EL (cell line): ENCODE data around the gene ACAN.

ENCODE experiments used
- DNase-seq: peaks from one replicate; pipeline ENCODE4 v3.0.0-alpha.2; 2016

The ACAN gene

DNA sequence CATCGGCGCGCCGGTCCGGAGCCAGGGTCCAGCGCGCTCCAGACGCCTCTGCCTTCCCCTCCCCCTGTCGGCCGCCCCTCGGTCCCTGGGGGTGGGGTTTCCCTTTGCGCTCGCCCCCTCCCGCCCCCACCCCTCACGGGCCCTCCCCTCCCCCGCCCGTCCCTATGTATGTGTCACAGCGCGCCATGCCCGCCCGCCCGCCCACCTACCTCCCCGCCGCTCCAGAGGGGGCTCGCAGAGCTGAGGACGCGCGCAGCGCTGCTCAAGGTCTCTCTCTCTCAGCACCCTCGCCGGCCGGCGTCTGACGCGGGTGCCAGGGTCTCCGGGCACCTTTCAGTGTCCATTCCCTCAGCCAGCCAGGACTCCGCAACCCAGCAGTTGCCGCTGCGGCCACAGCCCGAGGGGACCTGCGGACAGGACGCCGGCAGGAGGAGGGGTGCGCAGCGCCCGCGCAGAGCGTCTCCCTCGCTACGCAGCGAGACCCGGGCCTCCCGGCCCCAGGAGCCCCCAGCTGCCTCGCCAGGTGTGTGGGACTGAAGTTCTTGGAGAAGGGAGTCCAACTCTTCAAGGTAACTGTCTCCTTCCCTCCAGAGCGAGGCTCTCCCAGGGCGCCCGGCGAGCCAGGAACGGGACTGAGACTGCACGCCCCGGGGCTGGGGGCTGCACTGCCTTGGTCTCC, at the start of gene ACAN:
Gene ACAN, plus strand, starts transcription at position 196 of the 679 bp plus-strand sequence. CDS start 32,771 bp downstream, outside the sequence.
- no peak for DNase-seq

DNA sequence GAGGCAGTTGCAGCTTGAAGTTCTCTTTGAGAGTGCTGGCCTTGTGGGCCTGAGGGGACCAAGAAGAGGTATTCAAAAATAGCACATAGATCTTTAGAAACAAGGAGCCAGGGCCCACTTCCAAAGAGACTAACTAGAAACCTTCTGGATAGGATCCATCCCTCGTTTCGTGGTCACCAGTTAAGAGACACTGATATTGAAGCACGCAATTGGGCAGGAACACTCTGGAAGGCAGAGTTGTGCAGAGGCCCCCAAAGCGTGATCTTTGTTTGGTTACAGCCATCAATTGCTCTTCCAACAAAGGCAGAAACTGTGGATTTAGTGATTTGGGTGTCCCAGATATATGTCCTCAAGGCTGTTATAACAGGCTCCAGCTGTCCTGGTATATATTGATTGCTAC, 46.7 kb upstream of the ACAN start:
- no peak for DNase-seq

DNA sequence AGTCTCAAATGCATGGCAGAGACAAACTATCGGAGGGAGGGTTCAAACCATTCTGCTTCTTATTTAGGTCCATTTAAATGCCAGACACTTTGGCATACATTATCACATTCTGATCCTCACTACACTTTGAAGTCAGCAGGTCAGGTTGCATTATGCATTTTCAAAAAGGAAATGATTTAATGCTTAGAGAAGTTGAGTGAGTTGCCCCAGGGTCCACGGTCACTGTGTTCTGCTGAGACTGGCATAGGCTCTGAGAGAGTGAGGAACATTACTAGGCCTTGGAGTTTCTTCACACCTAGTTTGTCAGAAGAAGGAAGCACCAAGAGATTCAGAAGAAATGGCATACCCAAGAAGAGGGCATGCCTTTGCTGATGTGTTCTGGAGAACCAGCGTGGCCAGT, 46.3 kb upstream of the ACAN start:
- DNase-seq, result no peak

DNA sequence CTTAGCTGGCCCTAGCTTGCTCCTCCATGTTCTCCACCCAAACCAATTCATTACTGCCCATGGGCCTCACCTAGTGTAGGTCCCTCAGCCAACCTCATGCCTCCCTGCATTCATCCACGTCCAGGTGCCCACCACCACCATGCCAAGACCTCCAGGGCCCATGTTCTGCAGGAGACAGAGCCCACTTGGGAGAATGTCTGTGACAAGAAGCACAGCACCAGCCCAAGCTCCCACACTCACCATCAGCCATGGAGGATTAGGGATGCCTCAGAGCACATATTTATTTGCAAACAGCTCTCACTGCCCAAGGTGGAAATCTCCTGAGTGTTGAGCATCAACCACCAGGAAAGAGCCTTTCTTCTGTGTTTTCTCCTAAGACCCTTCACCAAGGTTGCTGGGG, 43.4 kb upstream of the ACAN start:
- DNase-seq, result no peak

DNA sequence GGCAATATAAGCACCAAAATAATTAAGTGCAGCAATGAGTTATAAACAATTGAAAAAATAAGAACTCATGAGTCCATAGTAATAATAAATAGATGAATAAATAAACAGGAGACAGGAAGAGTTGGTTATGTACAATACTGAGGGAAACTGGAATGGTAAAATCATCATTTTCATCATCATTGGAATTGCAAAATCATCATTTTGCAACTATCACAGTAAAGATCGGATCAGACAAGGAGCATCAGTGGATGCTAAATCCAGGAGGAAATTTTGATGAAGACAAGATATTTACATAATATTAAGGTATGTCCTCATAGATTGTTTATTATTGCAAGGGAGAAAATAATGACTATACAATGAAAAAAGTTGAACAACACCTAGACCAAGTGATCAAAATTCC, 38.8 kb upstream of the ACAN start:
- no peak for DNase-seq

DNA sequence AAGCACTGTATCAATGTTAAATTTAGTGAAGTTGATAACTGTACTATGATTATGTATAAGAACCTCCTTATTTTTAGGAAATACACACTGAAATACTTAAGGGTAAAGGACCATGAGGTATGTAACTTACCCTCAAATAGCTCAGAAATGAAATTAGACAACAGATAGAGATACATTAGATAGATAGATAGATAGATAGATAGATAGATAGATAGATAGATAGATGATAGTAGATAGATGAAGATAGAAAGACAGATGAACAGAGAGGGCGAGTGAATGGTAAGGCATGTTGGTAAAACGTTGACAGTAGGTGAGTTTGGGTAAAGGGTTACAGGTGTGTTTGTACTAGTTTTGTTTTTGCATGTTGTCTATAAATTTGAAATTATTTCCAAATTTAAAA, 38.0 kb upstream of the ACAN start:
- no peak for DNase-seq

DNA sequence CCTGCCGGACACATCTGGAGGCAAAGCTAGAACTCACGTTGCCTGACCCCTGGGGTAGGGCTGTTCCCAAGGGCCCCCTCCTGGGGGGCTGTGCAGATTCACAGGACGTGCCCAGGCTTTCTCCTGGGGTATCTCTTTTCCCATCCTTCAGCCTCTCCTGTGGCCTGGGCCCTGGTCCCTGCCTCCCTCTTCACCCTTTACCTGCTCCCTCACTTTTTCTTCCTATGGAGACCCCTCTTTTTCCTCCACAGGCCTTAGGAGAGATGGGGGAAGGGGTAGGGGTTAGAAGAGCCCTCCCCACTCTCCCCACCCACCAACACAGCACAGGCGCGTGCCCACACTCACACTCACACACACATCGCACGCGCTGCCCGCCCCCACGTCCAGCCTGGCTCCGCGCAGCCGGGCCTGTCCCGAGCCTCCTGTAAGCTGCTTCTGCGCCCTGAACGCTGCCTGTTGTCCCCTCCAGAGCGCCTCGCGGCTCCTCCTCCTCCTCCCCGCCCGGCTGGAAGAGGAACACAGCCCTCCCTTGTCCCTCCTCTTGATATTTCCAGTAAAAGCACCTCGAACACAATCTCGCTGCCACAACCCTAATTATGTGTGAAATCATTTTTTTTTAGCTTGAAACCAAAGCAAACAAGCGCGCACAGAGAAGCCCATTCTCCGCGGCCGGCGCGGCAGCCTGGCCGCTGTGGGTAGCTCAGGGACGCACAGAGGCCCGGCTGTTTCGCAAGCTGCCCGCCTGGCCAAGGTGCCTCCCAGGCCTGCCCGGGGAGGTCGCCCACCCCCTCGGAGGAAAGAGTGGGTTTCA, 33.9 kb upstream of the ACAN start:
- DNase-seq, result no peak

DNA sequence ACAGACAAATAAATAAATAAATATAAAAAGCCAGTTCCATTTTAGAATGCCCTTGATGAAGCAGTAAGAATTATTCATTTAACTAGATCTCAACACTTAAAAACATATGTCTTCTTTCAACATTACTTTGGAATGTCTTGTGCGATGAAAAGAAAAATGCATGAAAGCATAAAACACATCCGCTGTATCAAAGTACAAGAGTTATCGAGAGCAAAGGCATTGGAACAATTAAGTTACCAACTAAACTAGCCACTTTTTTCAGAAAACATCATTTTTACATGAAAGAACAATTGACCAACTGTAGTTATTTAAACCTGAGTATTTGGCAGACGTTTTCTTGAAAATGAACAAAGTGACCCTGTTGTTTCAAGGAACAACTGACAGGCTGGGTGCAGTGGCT, 27.5 kb upstream of the ACAN start:
- DNase-seq, result no peak

DNA sequence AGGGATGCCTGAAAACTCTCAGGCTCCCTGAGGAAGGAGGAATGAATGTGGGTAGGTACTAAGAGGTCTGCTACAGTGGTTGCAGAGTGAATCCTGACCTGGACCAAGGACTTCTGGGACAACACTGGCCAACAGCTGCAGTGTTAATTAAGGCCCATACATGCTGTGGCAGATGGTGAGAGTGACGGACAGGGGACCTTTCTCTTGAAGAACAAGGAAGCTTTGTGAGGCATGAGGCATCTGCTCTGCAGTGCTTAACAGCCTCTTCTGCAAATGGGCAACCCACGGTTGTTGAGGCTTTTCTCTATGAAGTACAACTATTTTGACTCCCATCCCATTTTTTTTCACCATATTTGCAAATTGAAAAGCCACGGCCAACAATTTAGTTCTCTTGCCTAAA, 26.6 kb upstream of the ACAN start:
- DNase-seq, result no peak

DNA sequence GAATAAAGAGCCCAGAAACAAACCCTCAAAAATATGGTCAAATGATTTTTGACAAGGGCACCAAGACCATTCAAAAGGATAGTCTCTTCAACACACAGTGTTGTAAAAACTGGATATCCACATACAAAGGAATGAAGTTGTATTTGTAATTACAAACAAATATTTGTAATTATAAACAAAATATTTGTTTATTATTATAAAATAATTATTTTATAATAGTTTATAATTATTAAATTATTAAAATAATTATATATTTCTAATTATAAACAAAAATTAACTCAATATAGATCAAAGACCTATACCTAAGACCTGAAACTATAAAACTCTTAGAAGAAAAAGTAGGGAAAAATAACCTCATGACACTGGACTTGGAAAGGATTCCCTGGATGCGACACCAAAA, 23.3 kb upstream of the ACAN start:
- DNase-seq, result no peak

DNA sequence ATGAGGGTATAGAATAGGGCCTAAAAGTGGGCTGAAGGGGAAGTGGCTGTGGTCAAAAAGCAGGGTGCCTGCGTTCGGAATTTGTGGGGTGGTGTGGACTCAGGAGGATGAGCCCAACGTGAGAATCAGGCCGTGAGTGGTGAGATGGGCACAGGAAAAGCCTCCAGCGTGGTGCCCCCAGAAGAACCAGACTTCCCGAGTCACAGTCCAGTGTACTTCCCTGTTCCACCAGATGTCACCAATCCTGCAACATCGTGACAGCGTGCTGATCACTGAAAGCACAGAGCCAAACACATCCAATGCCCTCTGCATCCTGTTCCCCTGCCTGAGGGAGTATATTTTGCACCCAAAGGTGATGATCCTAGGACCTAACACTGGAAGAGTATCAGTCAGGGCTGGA, 20.8 kb upstream of the ACAN start:
- DNase-seq, result no peak

DNA sequence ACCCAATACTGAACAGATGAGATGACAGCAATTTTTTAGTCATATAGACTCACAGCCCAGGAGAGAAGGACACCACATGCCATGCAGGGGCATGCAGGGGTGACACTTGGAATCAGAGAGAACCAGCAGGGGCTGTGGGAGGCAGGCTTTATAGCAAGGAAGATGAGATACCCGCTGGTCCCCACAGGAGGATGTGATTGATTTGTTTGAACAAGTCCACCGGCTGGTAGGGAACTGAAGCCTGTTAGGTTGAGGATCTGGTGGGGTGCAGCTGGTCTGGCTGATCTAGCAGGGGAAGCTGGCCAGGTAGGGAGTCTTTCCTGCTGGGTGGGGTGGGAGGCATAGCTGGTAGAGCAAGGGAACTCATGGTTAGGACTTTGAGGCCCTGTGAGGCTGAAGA, 18.0 kb upstream of the ACAN start:
- no peak for DNase-seq

DNA sequence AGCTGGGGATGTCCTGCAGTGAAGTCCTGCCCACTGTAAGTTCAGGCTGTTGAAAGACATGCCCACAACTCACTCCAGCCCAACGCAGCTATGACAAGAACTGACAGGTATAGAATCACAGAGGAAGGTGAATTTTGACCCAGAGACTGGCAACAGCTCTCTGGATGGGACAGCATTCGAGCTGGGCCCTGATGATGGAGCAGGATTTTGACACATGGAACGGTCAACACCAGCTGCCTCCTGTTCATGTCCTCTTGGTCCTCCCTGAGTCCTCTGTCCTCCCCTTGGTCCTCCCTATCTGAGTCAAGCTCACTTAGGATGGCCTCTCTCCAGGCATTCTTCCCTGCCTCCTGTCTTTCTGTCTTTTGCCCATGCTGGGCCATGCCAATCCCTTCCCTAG, 15.2 kb upstream of the ACAN start:
- DNase-seq, result no peak

DNA sequence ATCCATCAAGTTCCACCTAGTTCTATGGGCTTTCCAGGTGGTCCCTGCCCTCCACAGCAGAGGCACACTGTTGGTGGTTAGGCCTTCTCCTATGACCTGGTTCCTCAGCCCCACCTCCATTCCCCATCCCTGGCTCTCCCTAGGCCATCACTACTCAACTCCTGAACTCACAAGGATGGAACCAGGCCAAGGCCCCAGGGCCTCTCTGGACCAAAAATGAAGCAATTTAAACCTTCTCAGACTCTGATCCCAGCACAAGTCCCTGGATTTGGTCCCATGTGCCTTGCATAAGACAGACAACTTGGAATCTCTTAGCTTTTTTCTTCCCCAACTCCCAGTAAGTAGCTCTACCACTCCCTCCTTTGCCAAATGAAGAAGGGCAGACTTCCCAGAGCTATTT, 14.4 kb upstream of the ACAN start:
- DNase-seq, result no peak

DNA sequence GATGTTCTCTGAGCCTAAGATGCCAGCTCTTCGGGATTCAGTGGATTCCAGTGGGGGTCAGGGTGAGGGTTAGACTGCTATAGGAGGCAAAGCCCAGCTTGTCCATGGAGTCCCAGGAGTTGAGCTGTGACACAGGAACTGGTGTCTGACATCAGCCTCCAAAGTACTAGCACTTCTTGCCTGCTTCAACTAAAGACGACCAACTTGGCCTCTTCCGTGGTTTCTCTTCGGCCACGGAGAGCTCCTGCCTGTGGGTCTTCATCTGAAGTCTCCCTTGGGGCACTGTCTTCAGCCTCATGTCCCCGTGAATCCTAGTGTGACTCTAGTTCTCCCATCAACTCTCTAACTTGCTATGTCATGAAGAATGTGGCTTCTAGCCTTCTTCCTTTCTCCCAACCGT, 12.8 kb upstream of the ACAN start:
- no peak for DNase-seq

DNA sequence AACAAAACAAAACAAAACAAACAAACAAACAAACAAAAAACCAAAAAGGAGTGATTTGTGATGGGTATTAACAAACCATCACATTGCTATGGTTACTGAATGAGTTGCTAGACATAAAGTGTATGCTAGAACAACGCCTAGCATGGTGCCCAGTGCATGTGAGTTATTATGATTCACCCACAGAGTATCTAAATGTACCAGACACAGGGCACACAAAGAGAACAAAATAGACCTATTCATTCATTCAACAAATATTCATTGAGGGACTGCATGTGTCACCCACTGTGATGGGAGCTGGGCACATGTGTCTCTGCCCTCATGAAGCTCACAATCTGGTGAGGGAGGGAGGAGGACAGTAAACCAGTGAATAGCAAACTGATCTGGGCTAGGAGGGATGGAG, 11.6 kb upstream of the ACAN start:
- no peak for DNase-seq

DNA sequence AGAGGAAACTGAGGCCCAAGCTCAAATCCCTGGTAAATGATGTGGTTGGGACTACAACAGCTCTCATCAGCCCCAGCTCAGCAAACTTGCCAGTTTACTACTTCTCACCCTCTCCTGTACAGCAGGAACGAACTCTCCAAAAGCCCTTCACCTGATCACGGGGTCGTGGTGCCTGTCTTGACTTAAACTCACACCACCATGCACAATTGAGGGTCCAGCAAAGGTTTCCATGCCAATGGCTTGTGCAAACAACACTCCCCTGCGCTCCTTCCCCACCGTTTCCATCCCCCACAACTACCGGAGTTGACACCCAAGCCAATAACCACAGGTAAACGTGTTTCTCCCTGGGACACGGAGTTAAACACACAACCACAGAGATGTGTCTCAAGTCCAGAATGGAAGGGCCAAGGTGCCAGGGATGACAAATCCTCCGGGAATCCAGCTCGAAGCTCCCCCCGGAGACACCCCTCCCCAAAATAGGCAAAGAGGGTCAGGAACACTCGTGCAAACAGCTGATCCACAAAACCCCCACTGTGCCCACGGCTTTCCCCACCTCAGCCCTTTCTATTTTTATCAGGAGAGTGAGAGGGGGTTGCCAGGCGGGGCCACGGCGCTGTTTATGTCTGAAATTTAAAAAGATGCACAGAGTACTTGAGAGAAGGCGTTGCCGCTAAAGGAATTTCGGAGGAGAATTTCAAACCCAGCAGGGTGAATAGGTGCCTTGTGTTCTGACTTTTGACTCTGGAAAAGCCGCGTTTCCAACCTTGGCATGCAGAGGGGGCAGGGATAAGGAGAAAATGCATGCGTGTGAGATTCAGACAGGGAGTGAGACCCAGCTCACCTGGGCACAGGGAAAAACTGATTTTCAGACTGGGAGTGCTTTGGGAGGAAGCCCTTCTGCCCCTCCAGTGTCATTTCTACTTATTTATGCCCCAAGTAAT, 10.6 kb upstream of the ACAN start:
- DNase-seq, result no peak

DNA sequence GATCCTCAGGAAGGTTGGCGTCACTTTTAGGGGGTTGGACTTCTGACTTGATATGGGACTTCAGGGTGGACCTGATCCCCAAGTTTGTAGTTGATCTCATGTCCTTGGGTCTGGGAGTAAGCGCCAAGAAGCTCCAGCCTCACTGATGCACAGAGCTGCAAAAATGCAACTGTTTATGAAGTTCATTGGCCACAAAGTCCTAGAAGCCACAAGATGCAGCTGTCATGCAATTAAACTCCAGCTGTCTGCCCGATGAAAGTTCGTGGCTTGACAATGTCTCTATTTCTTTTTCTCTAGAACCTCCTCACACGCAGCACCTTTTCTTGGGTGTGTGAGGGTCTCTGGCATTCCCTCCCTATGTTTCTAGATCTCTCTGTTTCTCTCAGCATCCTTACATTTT, 9.2 kb upstream of the ACAN start:
- DNase-seq, result no peak

DNA sequence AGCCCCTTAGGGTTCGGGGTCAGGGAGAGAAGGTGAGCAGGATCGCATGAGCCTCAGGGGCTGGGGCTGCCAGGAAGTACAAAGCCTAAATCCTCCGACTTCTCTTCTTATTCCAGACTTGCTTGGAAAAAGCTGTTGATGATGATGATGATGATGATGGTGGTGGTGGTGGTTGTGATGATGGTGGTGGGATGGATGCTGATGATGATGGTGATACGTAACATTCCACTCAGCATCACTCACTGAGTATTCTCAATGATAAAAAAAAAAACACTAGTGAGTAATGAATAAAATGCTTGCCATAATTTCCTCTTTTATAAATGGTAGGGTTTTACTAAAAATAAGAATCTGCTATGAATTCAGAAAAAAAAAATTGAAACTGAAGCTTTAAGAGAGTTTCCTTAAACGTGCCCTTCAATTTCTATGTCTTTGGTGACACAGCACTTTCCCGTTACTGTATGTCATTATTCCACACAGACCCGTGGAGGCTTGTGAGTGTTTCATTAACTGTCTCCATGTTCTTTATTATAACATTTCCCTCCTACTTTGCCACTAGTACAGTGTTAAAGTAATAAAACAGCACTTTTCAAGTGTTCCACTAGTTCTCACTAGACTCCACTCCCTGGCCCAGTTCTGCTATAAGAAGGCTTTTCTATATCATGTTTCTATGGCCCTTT, 5.4 kb upstream of the ACAN start:
- no peak for DNase-seq

DNA sequence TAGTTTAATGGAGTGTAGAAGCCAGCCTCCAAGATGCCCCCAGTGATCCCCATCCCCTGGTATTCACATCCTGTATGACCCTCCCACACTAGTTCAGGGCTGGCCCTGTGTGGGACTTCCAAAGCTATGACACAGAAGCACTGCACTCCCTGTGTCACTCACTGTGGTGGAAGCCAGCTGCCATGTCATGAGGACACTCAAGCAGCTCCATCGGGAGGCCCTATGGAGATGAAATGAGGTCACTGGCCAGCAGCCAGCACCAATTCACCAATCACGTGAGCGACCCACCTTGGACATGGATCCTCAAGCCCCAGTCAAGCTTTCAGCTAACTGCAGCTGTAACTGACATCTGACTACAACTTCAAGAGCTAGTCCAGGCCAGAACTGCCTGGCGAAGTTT, 3.9 kb upstream of the ACAN start:
- no peak for DNase-seq

DNA sequence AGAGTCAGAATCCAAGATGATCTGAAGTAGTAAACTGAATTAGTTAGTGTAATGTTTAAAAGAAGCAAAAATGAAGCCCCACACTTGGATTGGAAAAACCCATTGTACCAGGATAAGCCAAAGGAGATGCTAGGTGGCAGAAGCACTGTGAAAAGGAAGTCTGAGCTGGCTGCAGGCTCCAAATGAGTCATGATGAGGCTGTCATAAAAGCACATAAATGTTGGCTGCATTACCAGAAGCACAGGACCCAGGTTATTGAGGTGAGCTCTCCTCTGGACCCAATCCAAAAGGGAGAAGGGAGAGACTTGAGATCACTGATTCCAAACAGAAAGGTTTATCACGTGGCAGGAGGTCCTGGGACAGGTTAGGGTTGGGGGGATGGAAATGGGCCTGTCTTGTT, 3.2 kb upstream of the ACAN start:
- peak; percentile 31 for DNase-seq

DNA sequence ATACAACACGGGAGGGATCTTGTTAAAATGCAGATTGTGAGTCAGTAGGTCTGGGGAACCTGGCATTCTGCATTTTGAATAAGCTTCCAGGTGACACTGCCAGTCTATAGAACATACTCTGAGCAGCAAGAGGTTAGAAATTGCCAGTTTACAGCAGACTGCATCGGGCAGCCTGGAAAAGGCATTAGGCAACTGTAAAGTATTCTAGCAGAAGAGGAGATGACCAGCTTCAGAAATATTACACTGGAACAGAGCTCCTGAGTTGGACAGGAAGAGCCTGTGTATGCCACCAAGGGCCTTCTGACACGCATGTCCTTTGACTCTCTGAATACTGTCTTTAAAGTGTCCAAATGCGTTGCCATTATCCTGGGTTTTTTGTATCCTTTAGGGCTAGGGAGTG, 2.5 kb upstream of the ACAN start:
- DNase-seq, result no peak
